Ascending aorta (tissue), 2 donors: ENCODE data around the gene GDF11. TPM values are rescaled to one million over a fixed set of nuclear protein-coding genes. Genes with fewer than 3 reads are reported as not detected.

Source experiments
- DNase-seq, 2 donors: peaks; one replicate each; pipeline ENCODE4 v3.0.0-alpha.2; 2019; ENCODE audit warnings: low spot score in 2 of 2
- H3K27ac ChIP-seq, 2 donors: fragments of 200-600 bp; sonication (generic); one replicate each; pipeline ENCODE4 v1.5.1; 2016 to 2017; ENCODE audit warnings: mild to moderate bottlenecking in 1 of 2
- H3K27me3 ChIP-seq: fragments of 200-600 bp; sonication (generic); one replicate; pipeline ENCODE4 v1.5.1; 2017
- H3K36me3 ChIP-seq, 2 donors: fragments of 200-600 bp; sonication (generic); one replicate each; pipeline ENCODE4 v1.5.1; 2016
- H3K4me1 ChIP-seq, 2 donors: fragments of 200-600 bp; sonication (generic); one replicate each; pipeline ENCODE4 v1.5.1; 2016 to 2017; ENCODE audit warnings: mild to moderate bottlenecking in 1 of 2
- H3K4me3 ChIP-seq, 2 donors: fragments of 200-600 bp; sonication (generic); one replicate each; pipeline ENCODE4 v1.5.1; 2016 to 2017; ENCODE audit warnings: mild to moderate bottlenecking in 1 of 2
- H3K9me3 ChIP-seq, 2 donors: fragments of 200-600 bp; sonication (generic); one replicate each; pipeline ENCODE4 v1.5.1; 2016
- intact Hi-C: fragments of 100-400 bp; cut with DNase I; formaldehyde crosslinking; loops from one replicate; pipeline ENCODE4 v1.15.1; 2023
- total RNA-seq: library from RNA; depleted of rRNA; stranded (reverse); fragments of >200 nt; gene quantifications from one replicate; pipeline ENCODE4 v1.1.0, GENCODE V29; 2016
- TF ChIP-seq, protein P1 (sequence below), 3 experiments: fragments of 200-600 bp in 2 of 3; fragments of 450-650 bp in 1 of 3; sonication (generic) in 2 of 3; IDR thresholded peaks; one replicate each; pipeline ENCODE4 v1.5.1; 2016 to 2019; ENCODE audit warnings: antibody characterized with exemption in 3 of 3, mild to moderate bottlenecking in 1 of 3, moderate library complexity in 1 of 3

Gene GDF11
- total RNA-seq: 1.6 TPM

- intact Hi-C loops: loop anchor here (5.0 kb wide), 3 partner anchors 74 to 299 kb away; partner anchors contain the start of genes ORMDL2, PYM1, RPS26 and SARNP
- DNase-seq: peak in 1 of 2 donors; percentile 91
- no peaks in the 10 kb centered on the region for H3K9me3 ChIP-seq
- H3K4me1 ChIP-seq: peaks cover 16 to 25% of the 10 kb centered on the region in 2 donors
- H3K27me3 ChIP-seq: no peaks in the 10 kb centered on the region
- H3K27ac ChIP-seq: peak within 1 kb of the TSS; percentile 63 to 76
- TF ChIP-seq, protein P1, sequence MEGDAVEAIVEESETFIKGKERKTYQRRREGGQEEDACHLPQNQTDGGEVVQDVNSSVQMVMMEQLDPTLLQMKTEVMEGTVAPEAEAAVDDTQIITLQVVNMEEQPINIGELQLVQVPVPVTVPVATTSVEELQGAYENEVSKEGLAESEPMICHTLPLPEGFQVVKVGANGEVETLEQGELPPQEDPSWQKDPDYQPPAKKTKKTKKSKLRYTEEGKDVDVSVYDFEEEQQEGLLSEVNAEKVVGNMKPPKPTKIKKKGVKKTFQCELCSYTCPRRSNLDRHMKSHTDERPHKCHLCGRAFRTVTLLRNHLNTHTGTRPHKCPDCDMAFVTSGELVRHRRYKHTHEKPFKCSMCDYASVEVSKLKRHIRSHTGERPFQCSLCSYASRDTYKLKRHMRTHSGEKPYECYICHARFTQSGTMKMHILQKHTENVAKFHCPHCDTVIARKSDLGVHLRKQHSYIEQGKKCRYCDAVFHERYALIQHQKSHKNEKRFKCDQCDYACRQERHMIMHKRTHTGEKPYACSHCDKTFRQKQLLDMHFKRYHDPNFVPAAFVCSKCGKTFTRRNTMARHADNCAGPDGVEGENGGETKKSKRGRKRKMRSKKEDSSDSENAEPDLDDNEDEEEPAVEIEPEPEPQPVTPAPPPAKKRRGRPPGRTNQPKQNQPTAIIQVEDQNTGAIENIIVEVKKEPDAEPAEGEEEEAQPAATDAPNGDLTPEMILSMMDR (IDR thresholded peaks at IDR 0.05): no peak
- H3K4me3 ChIP-seq: peak within 1 kb of the TSS; percentile 77 to 96
- H3K36me3 ChIP-seq: no peaks in the 10 kb centered on the region
These were observed at the start of gene GDF11 for GRCh38 chr12:55742719-55743405. Gene GDF11, plus strand, starts transcription at chr12:55743122. Its CDS starts 195 bp downstream, at chr12:55743317.

GRCh38 chr12:55693323-55694187 lies 49.4 kb upstream of the GDF11 start:
- H3K27me3 ChIP-seq: no peaks in the 10 kb centered on the region
- no peak overlapping the region for H3K27ac ChIP-seq
- H3K4me1 ChIP-seq: no peaks in the 10 kb centered on the region
- intact Hi-C loops: no loop called here
- H3K9me3 ChIP-seq: no peaks in the 10 kb centered on the region
- H3K4me3 ChIP-seq: no peak overlapping the region
- TF ChIP-seq, protein P1 (IDR thresholded peaks at IDR 0.05): no peak
- peak in 1 of 2 donors; percentile 54 for DNase-seq
- H3K36me3 ChIP-seq: peaks cover 83 to 85% of the 10 kb centered on the region in 2 donors

DNA sequence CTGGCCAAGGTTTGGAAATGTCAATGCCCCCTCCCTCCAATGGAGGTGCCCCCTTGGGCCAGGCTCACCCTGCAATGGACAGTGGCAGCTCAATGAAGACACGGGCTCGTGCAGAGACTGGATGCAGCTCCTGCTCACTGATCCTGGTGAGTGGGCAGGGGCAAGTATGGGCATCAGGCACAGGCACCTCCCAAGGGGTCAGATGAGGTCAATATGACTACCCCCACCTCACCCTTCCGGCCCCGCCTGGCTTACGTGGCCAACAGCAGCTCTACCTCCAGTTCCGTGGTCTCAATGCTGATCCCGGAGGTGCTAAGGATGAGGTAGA lies 48.8 kb upstream of the GDF11 start:
- no peak for DNase-seq
- H3K36me3 ChIP-seq: peaks cover 83 to 85% of the 10 kb centered on the region in 2 donors
- TF ChIP-seq, protein P1 (IDR thresholded peaks at IDR 0.05): no peak
- no peaks in the 10 kb centered on the region for H3K27me3 ChIP-seq
- intact Hi-C loops: no loop called here
- H3K4me1 ChIP-seq: no peaks in the 10 kb centered on the region
- no peak overlapping the region for H3K4me3 ChIP-seq
- H3K27ac ChIP-seq: no peak overlapping the region
- no peaks in the 10 kb centered on the region for H3K9me3 ChIP-seq

GRCh38 chr12:55694651-55695050 lies 48.3 kb upstream of the GDF11 start:
- Histone ChIP-seq H3K4me1 (no peaks in the 10 kb centered on the region), H3K27me3 (no peaks in the 10 kb centered on the region), H3K4me3 (no peak overlapping the region), H3K36me3 (peaks cover 86 to 87% of the 10 kb centered on the region in 2 donors), H3K9me3 (no peaks in the 10 kb centered on the region), H3K27ac (no peak overlapping the region)
- intact Hi-C loops: no loop called here
- TF ChIP-seq, protein P1 (IDR thresholded peaks at IDR 0.05): no peak
- no peak for DNase-seq

GRCh38 chr12:55695349-55695748 lies 47.6 kb upstream of the GDF11 start:
- intact Hi-C loops: no loop called here
- H3K27me3 ChIP-seq: no peaks in the 10 kb centered on the region
- no peaks in the 10 kb centered on the region for H3K4me1 ChIP-seq
- no peak overlapping the region for H3K27ac ChIP-seq
- DNase-seq: no peak
- peaks cover 91 to 94% of the 10 kb centered on the region in 2 donors for H3K36me3 ChIP-seq
- TF ChIP-seq, protein P1 (IDR thresholded peaks at IDR 0.05): no peak
- no peak overlapping the region for H3K4me3 ChIP-seq
- no peaks in the 10 kb centered on the region for H3K9me3 ChIP-seq
